Stimulated activated CD8-positive, alpha-beta memory T cell treated with anti-CD3 and anti-CD28 coated beads, Interleukin-15, amount 100 ng/mL, for 1 hour (primary cell): Measurements from ENCODE around the gene NKPD1.

ENCODE experiments used
- DNase-seq: peaks from one replicate; pipeline ENCODE4 v3.0.0-alpha.2; 2020; ENCODE audit warnings: low read depth

The NKPD1 gene

DNA sequence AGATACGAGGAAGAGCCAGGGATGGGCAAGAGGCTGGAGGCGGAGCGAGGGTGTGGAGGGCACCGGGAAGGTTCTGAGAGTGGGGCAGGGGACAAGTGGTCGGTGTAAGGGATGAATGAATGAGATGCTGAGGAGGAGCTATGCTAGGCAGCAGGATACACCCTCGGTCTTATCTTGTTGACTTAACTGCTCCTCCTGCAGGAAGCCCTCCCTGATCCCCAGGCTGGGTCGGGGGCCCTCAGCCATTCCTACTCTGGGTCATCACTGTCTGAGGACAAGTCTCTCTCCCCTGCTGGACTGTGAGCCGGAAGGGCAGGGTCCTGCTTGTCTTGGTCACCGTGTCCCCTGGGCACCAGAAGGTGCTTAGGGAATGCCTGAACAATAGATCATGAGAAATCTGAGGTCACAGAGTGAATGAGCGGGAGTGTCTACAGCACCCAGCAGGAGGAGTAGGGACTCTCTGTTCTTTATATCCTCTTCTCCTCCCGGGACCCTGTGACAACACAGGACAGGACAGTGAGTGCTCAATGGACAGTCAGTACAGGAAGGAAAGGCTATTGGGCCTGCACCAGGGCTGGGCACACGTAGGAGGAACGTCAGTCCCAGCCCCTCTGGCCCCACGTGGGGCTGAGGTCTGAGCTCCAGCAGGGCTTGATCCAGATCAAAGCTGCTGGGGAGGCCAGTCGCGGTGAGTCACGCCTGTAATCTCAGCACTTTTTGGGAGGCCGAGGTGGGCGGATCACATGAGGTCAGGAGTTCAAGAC lies 6.5 kb downstream of the NKPD1 start:
- no peak for DNase-seq

GRCh38 chr19:45153339-45154063 lies 7.3 kb downstream of the NKPD1 start:
- no peak for DNase-seq

GRCh38 chr19:45152504-45153338 lies 8.1 kb downstream of the NKPD1 start:
- no peak for DNase-seq

- no peak for DNase-seq
Observed at GRCh38 chr19:45151821-45152503, 8.8 kb downstream of the NKPD1 start.

DNA sequence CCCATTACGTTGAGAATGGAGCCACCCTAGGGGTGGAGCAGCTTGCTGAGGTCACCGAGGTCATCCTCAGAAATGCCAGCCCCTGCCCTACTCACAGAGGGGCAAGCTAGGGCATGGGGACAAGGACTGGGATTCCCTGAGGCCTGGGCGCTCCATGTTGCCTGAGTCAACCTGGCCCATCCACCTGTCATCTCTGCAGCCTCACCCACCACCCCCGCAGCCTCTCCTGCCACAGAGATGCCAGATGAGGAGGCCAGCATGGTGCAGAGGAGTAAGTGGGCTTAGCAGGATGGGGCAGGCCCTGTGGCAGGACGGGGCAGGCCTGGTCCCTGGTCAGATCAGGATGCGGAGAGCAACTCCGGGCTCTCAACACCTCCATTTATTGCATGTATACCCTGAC lies 9.5 kb downstream of the NKPD1 start:
- no peak for DNase-seq

GRCh38 chr19:45150751-45151281 lies 10.0 kb downstream of the NKPD1 start:
- DNase-seq = no peak

DNA sequence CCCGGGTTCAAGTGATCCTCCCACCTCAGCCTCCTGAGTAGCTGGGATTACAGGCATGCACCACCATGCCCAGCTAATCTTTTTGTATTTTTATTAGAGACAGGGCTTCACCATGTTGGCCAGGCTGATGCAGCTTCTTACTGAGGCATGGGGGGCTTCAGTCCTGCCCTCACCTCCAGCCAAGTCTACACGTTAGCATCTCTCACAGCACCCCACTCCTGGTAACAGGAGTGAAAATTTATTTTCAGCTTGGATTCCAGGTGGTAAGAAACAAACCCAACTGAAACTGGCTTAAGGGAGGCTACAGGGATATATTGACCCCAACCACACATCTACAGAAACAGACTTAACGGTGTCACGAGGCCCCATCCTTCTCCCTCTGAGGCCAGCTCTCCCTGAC lies 10.6 kb downstream of the NKPD1 start:
- DNase-seq = no peak

- DNase-seq = no peak
Observed at GRCh38 chr19:45149129-45149528, 11.7 kb downstream of the NKPD1 start.

DNA sequence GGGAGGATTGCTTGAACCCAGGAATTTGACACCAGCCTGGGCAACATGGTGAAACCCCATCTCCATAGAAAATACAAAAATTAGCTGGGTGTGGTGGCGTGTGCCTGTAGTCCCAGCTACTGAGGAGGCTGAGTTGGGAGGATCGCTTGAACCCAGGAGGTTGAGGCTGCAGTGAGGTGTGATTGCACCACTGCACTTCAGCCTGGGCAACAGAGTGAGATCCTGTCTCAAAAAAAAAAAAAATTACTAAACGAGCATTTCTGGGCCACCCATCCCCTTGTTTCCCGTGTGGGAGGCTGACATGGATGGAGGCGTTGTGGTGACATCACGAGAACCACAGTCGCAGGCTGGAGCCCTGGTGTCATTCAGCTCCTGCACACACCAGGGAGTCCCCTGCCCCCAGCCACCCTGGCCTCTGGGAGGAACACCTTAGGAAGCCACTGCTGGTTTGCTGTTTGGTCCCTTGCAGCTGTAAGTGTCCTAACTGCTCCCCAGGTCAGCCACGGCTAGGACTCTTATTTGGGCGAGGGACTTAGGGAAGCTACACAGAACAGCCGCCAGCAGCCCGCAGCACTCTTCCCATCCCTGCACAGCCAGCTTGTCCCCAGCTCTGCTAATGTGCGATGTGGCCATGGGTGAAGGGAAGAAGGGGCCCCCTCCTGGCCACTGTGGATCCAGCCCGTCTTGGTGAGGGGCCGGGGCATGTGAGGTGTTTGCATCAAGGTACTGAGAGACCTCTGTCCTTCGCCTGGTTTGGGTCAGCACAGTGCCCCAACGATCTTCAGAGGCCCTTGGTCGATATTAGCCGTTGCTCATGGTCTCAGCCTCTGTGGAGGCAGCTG lies 12.7 kb downstream of the NKPD1 start:
- no peak for DNase-seq

DNA sequence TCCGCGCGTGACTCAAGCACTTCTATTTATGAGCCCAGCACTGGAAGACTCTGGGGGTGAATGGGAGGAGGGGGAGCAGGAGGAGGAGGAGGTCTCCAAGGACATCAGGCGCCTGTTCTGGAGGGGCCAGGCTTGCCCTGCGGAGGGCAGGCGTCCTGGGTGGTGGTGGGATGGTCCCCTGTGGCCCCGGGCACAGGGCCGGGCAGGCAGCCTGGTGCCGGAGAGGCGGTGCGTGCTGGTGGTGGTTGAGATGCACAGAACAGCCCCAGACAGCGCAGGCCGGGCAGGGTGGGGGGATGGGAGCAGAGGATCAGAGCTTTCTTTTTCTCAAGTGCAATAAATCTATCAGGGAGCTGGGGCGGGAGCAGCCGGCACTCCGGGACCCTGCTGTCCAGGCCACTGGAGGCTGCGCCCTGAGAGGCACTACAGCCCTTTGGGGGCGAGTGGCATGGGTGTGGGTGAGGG lies 14.0 kb downstream of the NKPD1 start:
- no peak for DNase-seq

GRCh38 chr19:45146251-45146650 lies 14.5 kb downstream of the NKPD1 start:
- DNase-seq = no peak

GRCh38 chr19:45145270-45146189 lies 15.3 kb downstream of the NKPD1 start:
- DNase-seq = no peak

DNA sequence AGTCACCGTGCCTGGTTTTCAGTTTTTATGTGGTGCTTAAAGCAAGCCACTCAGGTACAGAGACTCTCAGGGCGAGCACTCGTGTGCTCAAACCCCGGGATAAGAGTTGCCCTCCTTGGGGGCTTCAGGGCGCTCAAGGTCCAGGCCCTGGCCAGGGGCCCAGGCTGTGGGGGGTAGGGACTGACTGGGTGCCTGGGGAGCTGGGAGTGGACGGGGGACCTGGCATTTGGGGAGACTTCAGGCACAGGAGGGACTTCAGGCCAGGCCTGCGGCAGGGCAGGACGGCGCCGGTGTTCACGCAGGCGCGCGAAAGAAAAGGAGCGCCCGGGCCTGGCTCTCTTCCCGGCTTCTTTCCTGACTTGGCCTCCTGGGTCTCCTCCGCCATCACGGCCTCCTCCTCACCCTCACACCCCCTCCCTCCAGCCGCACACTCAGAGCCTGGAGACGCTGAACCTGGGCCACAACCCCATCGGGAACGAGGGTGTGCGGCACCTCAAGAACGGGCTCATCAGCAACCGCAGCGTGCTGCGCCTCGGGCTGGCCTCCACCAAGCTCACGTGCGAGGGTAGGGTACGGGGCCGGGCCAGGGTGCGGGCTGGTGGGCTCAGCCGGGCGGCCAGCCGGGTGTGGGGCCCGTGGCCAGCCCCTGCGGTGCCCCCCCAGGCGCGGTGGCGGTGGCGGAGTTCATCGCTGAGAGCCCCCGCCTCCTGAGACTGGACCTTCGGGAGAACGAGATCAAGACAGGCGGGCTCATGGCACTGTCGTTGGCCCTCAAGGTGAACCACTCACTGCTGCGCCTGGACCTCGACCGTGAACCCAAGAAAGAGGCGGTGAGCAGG lies 16.1 kb downstream of the NKPD1 start:
- DNase-seq = no peak

GRCh38 chr19:45142726-45143110 lies 18.1 kb downstream of the NKPD1 start:
- DNase-seq = no peak

- no peak for DNase-seq
Observed at GRCh38 chr19:45142016-45142725, 18.6 kb downstream of the NKPD1 start.

DNA sequence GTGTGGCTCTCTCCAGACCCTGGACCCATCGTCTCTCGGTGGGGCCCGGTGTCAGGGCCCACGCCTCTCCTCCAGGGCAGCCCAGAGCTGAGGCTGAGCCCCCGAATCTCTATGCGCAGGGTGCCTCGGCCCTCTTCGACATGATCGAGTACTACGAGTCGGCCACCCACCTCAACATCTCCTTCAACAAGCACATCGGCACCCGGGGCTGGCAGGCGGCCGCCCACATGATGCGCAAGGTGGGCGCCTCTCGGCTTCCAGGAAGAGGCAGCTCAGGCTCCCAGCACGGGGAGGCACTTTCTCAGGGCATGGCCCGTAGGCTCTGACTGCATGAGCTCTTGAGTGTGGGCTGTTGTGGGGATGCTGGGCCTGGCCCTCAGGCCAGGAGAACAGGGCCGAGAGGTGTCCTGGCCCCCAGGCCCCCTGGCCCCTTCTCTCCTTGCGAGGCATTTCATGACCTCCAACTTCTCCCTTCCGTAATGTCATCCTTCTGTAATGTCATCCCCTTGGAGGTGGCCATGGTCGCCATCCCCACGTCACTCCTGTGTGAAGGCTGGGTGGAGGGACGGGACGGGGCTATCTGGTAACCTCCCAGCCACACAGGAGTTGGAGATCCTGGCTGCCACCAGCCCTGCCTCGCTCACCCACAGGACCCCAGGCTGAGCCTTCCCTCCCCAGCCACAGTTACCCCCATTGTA lies 19.4 kb downstream of the NKPD1 start:
- DNase-seq = no peak

DNA sequence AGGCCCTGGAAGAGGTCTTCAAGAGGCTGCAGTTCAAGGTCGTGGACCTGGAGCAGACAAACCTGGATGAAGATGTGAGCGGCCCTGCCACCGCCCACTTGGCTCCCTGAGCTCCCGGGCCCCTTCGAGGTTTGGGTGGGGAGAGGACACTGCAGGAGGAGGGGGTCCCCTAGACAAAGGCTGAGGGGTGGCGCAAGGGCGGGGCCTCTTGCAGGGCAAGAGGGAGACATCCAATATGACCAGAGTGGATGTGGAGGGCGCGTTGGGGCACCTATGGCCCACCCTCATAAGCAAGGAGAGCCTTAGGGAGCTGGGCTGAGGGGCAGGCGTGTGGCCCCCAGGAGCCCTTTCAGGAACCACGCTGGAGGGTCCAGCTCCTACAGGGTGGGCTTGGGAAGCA lies 20.2 kb downstream of the NKPD1 start:
- DNase-seq = no peak

GRCh38 chr19:45140144-45140503 lies 20.7 kb downstream of the NKPD1 start:
- no peak for DNase-seq
